ENCODE data around the gene SIRT5. TPM values are rescaled to one million over a fixed set of nuclear protein-coding genes. Genes with fewer than 3 reads are reported as not detected.

Gene SIRT5
- total RNA-seq: 10 to 100 TPM in 1 of 2 donors, 1 to 10 TPM in 1; 8.9 to 11.7 TPM
- long read RNA-seq, donor 1, partial matches to known transcripts: 0 of 6 reads
- long read RNA-seq, donor 1, other reads (novel, unspliced or antisense): 6 of 6 reads
- long read RNA-seq, donor 2, full-length matches to known transcripts: 2 of 13 reads
- long read RNA-seq, donor 2, partial matches to known transcripts: 3 of 13 reads
- long read RNA-seq, donor 2, other reads (novel, unspliced or antisense): 8 of 13 reads

- intact Hi-C loops (cut with DNase I): no loop called here
Measured at GRCh38 chr6:13574571-13575376, at the start of gene SIRT5. SIRT5 (plus strand) TSS chr6:13574601; CDS start chr6:13584111, 9,510 bp downstream.

GRCh38 chr6:13524801-13525508 is 49.4 kb upstream of the SIRT5 start:
- intact Hi-C loops (cut with DNase I): loop anchor here in 1 of 2 donors (5.0 kb wide), 1 partner anchor 133 kb away; no protein-coding TSS in a partner anchor
- DNase-seq (ENCODE audit: low spot score): no peak

More at GRCh38 chr6:13574571-13575376, at the start of gene SIRT5:
- peak; percentile 92 for DNase-seq (ENCODE audit: low spot score)

GRCh38 chr6:13526357-13526726 is 48.1 kb upstream of the SIRT5 start:
- intact Hi-C loops (cut with DNase I): loop anchor here in 1 of 2 donors (5.0 kb wide), 1 partner anchor 134 kb away; no protein-coding TSS in a partner anchor
- DNase-seq (ENCODE audit: low spot score): no peak

- DNase-seq (ENCODE audit: low spot score): no peak
- intact Hi-C loops (cut with DNase I): loop anchor here in 1 of 2 donors (5.0 kb wide), 1 partner anchor 135 kb away; no protein-coding TSS in a partner anchor
Measured at GRCh38 chr6:13526727-13527670, 47.4 kb upstream of the SIRT5 start.

DNA sequence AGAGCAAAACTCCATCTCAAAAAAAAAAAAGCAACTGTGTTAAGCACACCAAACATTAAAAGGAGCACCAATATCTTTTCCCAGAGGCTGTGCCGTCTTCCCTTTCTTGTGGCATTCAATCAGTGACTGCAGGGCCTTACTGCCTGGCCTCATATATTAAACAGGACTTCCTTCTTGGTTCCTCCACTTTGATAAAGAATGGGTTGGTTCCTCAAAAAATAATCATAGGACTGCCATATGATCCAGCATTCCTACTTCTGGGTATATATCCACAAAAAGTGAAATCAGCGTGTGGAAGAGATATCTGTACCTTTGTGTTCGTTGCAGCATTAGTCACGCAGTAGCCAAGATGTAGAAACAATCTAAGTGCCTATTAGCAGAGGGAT is 46.7 kb upstream of the SIRT5 start:
- intact Hi-C loops (cut with DNase I): loop anchor here in 1 of 2 donors (5.0 kb wide), 1 partner anchor 135 kb away; no protein-coding TSS in a partner anchor
- DNase-seq (ENCODE audit: low spot score): no peak

DNA sequence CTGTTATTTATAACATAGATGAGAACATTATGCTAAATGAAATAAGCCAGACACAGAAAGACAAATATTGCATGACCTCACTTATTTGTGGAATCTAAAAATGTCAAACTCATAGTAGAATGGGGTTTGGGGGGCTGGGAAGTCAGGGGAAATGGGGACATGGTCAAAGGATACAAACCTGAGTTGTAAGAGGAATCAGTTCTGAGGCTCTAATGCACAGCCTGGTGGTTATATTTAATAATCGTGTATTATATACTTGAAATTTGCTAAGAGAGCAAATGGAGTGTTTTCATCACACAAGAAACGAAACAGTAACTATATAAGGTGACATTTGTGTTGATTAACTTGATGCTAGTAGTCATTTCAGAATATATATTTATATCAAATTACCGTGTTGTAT is 46.2 kb upstream of the SIRT5 start:
- no peak for DNase-seq (ENCODE audit: low spot score)
- intact Hi-C loops (cut with DNase I): loop anchor here in 1 of 2 donors (5.0 kb wide), 1 partner anchor 136 kb away; no protein-coding TSS in a partner anchor

- intact Hi-C loops (cut with DNase I): loop anchor here in 1 of 2 donors (5.0 kb wide), 1 partner anchor 137 kb away; no protein-coding TSS in a partner anchor
- no peak for DNase-seq (ENCODE audit: low spot score)
Measured at GRCh38 chr6:13528777-13529343, 45.5 kb upstream of the SIRT5 start.

DNA sequence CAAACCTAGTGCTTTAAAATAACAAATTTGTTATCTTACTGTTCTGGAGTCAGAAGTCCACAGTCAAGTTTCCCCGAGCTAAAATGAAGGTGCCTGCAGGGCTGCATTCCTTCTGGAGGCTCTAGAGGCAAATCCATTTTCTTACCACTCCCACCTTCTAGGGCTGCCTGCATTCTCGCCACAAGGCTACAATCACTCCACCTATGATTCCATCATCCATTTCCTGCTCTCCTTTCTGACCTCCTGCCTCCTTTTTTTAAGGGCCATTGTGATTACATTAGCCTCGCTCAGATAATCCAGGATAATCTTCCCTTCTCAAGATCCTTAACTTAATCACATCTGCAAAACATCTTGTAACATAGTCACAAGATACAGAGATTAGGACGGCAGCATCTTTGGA is 42.4 kb upstream of the SIRT5 start:
- no peak for DNase-seq (ENCODE audit: low spot score)
- intact Hi-C loops (cut with DNase I): loop anchor here in 1 of 2 donors (5.0 kb wide), 1 partner anchor 195 kb away; no protein-coding TSS in a partner anchor

- no peak for DNase-seq (ENCODE audit: low spot score)
- intact Hi-C loops (cut with DNase I): loop anchor here in 1 of 2 donors (5.0 kb wide), 1 partner anchor 197 kb away; no protein-coding TSS in a partner anchor
Measured at GRCh38 chr6:13534536-13534935, 39.9 kb upstream of the SIRT5 start.

- intact Hi-C loops (cut with DNase I): loop anchor here in 1 of 2 donors (5.0 kb wide), 1 partner anchor 198 kb away; no protein-coding TSS in a partner anchor
- DNase-seq (ENCODE audit: low spot score): no peak
Measured at GRCh38 chr6:13535306-13535705, 39.1 kb upstream of the SIRT5 start.

DNA sequence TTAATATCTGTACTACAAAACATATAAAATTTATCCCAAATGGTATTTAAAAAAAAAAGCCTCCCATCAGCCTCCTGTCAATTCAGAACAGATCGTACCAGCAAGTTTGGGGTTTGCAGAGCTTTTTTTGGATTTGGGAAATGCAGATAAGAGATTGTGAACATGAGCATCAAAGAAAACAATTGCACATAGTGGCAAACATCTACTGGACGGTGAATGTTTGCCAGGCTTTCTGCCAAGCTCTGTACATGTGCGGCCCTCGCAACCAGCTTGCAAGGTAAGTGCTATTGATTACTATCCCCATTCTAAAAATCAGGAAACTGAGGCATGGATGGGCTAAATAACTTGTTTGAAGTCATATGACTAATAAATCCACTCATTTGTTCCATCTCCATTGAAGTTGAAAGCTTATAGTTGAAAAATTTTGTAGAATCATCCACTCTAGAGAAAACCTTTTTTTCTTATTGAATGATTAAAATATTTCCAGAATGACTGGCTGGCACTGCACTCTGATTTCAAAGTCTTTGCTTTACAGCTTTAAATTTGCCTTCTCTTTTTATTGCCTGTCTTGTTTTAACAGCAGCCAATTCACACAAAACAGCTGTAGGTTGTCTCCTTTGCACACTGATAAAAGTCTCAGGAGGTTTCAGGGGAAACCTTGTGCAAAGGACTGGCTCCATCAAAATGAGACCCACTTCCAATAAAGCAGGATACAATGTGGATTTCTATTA is 37.4 kb upstream of the SIRT5 start:
- DNase-seq (ENCODE audit: low spot score): no peak
- intact Hi-C loops (cut with DNase I): loop anchor here in 1 of 2 donors (5.0 kb wide), 1 partner anchor 200 kb away; no protein-coding TSS in a partner anchor

- intact Hi-C loops (cut with DNase I): loop anchor here in 1 of 2 donors (5.0 kb wide), 1 partner anchor 200 kb away; no protein-coding TSS in a partner anchor
Measured at GRCh38 chr6:13537527-13537897, 36.9 kb upstream of the SIRT5 start.

GRCh38 chr6:13538084-13538483 is 36.3 kb upstream of the SIRT5 start:
- no peak for DNase-seq (ENCODE audit: low spot score)
- intact Hi-C loops (cut with DNase I): loop anchor here in 1 of 2 donors (5.0 kb wide), 1 partner anchor 201 kb away; no protein-coding TSS in a partner anchor

More at GRCh38 chr6:13537527-13537897, 36.9 kb upstream of the SIRT5 start:
- DNase-seq (ENCODE audit: low spot score): no peak

DNA sequence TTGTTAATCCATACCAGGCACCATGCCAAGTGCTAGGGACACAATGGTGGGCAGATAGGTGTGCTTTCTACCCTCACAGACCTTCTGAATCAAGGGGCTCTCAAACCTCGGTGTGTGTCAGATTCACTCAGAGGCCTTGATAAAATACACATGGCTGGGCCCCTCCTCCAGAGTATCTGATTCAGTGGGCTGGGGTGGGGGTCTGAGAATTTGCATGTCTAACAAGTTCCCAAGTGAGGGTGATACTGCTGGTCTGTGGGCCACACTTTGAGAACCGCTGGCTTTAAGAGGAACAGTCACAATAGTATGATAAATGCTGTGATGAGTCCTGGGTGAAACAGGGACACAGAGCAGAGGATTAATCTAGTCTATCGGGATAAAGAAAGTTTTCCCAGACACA is 35.8 kb upstream of the SIRT5 start:
- intact Hi-C loops (cut with DNase I): loop anchor here in 1 of 2 donors (5.0 kb wide), 1 partner anchor 201 kb away; no protein-coding TSS in a partner anchor
- no peak for DNase-seq (ENCODE audit: low spot score)

DNA sequence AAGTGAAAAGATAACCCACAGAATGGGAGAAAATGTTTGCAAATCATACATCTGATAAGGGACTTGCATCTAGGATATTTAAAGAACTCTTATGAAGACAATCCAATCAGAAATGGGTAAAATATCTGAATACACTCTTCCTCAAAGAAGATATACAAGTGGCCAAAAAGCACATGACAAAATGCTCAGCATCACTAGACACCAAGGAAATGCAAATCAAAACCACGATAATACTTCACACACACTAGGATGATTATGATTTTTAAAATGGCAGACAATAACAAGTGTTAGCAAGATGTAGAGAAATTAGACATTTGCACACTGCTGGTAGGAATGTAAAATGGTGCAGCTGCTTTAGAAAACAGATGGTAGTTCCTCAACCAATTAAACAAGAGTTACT is 34.8 kb upstream of the SIRT5 start:
- intact Hi-C loops (cut with DNase I): loop anchor here in 1 of 2 donors (5.0 kb wide), 1 partner anchor 202 kb away; no protein-coding TSS in a partner anchor
- DNase-seq (ENCODE audit: low spot score): no peak

- intact Hi-C loops (cut with DNase I): no loop called here
- no peak for DNase-seq (ENCODE audit: low spot score)
Measured at GRCh38 chr6:13541496-13541895, 32.9 kb upstream of the SIRT5 start.

Measured in posterior vena cava (tissue), 2 donors.